HG02798 (cell line): ENCODE data around the gene KDM5B.

Experiments used
- ATAC-seq: cut with Tn5 transposase; IDR thresholded peaks from one replicate; pipeline ENCODE4 v1.9.1; 2021; ENCODE audit warnings: mild to moderate bottlenecking; ENCODE audit not compliant: unreplicated experiment, poor library complexity

Gene KDM5B

DNA sequence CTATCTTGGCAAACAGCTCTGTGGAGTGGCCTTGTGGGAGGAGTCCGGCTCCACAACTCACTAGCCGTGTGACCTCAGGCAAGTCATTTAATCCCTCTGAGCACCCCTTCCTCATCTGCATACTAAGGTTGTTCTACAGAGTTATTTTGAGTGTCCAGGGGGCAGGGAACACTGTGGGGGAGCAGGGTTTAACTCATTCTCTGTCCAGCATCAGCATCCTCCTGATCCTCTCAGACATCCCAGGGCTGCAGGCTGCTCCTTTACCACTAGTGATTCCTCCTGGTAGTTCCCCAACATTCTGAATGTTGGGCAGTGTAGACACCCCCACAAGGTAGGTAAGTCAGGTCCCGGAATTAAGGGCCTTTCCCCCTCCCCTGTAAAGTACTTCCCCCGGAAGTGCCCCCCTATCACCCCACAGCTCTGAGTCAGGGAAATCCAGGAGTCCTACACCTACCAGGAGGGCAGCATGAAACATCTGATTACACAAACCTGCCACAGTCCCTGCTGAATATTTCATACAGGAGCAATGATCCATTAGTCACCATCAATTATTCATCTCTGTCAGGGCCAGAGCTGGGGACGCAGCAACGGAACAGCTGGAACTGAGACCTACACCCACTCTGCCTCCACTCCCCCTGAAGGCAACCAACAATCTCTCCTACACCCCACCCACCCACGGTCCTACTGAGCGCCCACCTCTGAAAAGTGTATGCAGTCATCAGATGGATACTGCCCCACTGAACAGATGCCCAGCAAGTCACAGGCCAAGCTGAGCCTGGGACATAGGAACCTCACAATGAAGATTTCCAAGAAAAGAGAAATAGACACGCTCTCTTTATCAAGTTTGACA lies 118.5 kb downstream of the KDM5B start:
- ATAC-seq = no peak

DNA sequence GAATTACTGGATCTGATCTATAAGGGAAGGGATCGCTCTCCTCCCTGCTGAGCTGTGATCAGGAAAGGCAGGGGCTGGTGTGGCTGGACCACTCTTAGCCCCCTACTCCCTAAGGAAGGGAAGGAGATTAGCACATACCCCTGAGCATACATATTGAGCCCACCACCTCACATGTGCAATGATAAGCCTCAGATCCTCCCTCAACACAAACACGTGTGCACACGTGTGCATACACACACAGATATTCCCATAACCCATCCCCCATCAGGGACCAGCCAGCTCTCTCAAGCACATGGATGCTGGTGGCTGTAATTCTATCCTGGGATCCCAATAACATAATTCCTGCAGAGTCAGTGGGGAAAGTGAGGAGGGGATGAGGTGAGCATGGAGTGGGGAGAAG lies 119.1 kb downstream of the KDM5B start:
- no peak for ATAC-seq

DNA sequence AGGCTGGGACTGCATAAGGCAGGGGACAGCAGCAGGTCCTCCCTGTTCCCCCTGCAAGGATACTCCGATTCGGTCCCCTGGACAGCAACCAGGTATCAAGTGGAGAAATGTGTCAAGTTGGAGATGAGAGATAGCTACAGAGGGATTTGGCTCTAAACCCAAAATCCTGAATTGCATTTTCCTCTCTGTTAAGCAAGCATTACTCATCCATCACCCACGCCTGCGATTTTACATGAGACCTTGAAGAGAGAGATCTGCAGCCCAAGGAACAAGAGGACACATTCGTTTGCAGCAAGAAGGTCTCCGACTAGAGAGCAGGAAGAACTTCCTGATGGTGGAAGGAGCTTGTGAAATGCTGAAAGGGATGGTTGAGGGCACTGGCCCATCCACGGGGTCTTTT lies 119.8 kb downstream of the KDM5B start:
- ATAC-seq = no peak

DNA sequence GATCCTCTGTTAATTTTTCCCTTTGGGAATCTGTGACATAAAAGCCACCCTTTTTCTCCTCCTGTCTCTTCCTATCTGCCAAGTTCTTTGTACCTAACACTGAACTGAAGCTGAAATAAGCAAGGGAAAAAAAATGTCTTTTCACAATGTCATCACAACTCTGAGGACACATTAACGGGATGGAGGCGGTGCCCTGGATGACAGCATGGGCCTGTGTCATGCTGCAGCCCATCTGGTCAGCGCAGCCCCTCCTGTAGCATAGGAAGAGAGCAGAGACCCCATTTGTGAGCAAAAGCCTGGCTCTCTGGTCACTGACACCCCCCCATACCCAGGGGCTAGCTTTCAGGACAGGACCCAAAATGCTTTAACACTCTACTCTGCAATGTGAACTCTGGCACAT lies 120.4 kb downstream of the KDM5B start:
- no peak for ATAC-seq

- ATAC-seq = no peak
Measured at GRCh38 chr1:202687370-202687769, 120.9 kb downstream of the KDM5B start.

DNA sequence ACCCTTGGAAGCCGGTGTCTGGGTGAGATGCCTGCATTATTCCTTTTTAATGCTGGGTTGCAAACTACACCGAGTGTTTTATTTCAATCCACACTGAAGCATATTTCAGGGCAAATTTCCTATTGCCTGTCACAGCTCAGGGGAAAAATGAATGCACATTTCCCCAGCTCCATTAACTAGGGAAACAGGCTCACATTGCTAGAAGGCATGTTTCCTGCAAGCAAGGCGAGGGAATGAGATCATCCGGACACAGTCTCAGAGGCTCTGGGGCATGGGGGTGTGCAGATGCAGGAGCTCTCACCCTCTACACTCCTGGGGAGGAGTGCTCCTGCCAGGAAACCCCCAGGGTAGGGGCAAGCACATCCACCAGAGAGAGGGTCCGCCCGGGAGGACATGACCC lies 122.6 kb downstream of the KDM5B start:
- no peak for ATAC-seq

GRCh38 chr1:202684716-202685115 lies 123.5 kb downstream of the KDM5B start:
- no peak for ATAC-seq

DNA sequence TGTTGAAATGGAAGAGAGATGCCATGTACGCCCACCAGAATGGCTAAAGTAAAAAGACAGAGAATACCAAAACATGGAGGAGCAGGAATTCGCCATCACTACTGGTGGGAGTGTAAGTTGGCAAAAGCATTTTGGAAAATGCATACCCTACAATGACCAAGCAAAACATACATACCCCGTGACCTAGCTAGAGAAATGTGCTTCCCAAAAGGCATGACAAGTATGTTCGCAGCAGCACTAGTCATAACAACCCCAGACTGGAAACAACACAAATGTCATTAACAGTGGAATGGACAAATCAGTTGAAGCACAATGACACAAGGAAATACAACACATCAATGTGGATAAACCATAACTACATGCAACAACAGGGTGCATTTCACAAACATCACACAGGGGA lies 125.2 kb downstream of the KDM5B start:
- no peak for ATAC-seq

GRCh38 chr1:202682477-202682876 lies 125.7 kb downstream of the KDM5B start:
- ATAC-seq = no peak

- no peak for ATAC-seq
Measured at GRCh38 chr1:202681736-202682420, 126.3 kb downstream of the KDM5B start.

- ATAC-seq = no peak
Measured at GRCh38 chr1:202680586-202681352, 127.5 kb downstream of the KDM5B start.

DNA sequence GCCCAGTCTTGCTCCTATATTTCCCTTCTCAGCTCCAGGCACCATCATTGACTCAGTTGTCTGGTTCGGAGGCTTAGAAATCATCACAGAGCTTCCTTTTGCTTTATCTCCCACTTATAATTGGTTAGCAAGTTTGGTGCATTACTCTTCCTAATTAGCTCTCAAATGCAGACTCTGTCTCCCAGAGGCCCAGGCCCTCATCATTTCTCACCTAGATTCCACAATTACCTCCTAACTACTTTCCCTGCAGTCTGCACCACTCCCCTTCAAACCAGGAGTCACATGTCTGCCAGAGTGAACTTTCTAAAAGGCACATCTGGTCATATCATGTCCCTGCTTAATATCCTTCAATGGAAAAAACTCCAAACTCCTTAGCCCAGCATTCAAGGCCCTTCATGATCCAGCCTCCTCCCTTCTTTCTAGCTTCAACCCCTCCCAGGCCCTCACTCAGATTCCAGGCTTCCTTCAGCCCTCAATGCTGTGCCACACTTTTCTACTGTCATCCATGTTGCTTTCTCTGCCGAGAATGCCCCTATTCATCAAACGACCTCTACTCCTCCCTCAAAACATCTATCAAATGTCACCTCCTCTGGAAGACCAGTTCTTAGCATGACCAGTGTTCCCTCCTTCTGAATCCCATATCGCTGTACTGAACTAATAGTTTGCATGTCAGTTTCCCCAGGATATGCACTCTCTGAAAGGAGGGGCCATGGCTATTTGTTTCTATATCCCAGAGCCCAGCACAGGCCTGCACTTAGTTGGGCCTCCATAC lies 128.6 kb downstream of the KDM5B start:
- ATAC-seq = no peak

GRCh38 chr1:202677433-202677832 lies 130.8 kb downstream of the KDM5B start:
- ATAC-seq = no peak
